ENCODE data around the gene TNRC6B.
"Not testable (repeated sequence)": the region's sequence is repeated elsewhere in the genome, so short reads cannot be mapped to it uniquely, and the experiment has no call there.

The TNRC6B gene

GRCh38 chr22:40177738-40178416, at the start of gene TNRC6B:
Gene TNRC6B (plus strand): TSS chr22:40177925. CDS start chr22:40178136, 211 bp downstream.
- in situ Hi-C loops (cut with HindIII; ENCODE audit: low sequenced_read_pairs) = no loop called here

GRCh38 chr22:40128989-40129388, 48.7 kb upstream of the TNRC6B start:
- in situ Hi-C loops (cut with HindIII; ENCODE audit: low sequenced_read_pairs) = no loop called here

- in situ Hi-C loops (cut with HindIII; ENCODE audit: low sequenced_read_pairs) = no loop called here
Observed at GRCh38 chr22:40137132-40137531, 40.6 kb upstream of the TNRC6B start.

- in situ Hi-C loops (cut with HindIII; ENCODE audit: low sequenced_read_pairs) = no loop called here
Observed at GRCh38 chr22:40138866-40139265, 38.9 kb upstream of the TNRC6B start.

- in situ Hi-C loops (cut with HindIII; ENCODE audit: low sequenced_read_pairs) = no loop called here
Observed at GRCh38 chr22:40147388-40148176, 30.1 kb upstream of the TNRC6B start.

- in situ Hi-C loops (cut with HindIII; ENCODE audit: low sequenced_read_pairs) = no loop called here
Observed at GRCh38 chr22:40153192-40153591, 24.5 kb upstream of the TNRC6B start.

- in situ Hi-C loops (cut with HindIII; ENCODE audit: low sequenced_read_pairs) = no loop called here
Observed at GRCh38 chr22:40153705-40154104, 24.0 kb upstream of the TNRC6B start.

- in situ Hi-C loops (cut with HindIII; ENCODE audit: low sequenced_read_pairs) = no loop called here
Observed at GRCh38 chr22:40156001-40156516, 21.7 kb upstream of the TNRC6B start.

- in situ Hi-C loops (cut with HindIII; ENCODE audit: low sequenced_read_pairs) = not testable (repeated sequence)
Observed at GRCh38 chr22:40156682-40157081, 21.0 kb upstream of the TNRC6B start.

- in situ Hi-C loops (cut with HindIII; ENCODE audit: low sequenced_read_pairs) = no loop called here
Observed at GRCh38 chr22:40157330-40157945, 20.3 kb upstream of the TNRC6B start.

- in situ Hi-C loops (cut with HindIII; ENCODE audit: low sequenced_read_pairs) = no loop called here
Observed at GRCh38 chr22:40161194-40161593, 16.5 kb upstream of the TNRC6B start.

- in situ Hi-C loops (cut with HindIII; ENCODE audit: low sequenced_read_pairs) = not testable (repeated sequence)
Observed at GRCh38 chr22:40165537-40165936, 12.2 kb upstream of the TNRC6B start.

GRCh38 chr22:40175611-40176244, 2.0 kb upstream of the TNRC6B start:
- in situ Hi-C loops (cut with HindIII; ENCODE audit: low sequenced_read_pairs) = no loop called here

GRCh38 chr22:40176921-40177737, 596 bp upstream of the TNRC6B start:
- in situ Hi-C loops (cut with HindIII; ENCODE audit: low sequenced_read_pairs) = no loop called here

- in situ Hi-C loops (cut with HindIII; ENCODE audit: low sequenced_read_pairs) = no loop called here
Observed at GRCh38 chr22:40178417-40179409, 988 bp downstream of the TNRC6B start.

- in situ Hi-C loops (cut with HindIII; ENCODE audit: low sequenced_read_pairs) = no loop called here
Observed at GRCh38 chr22:40179526-40179925, 1.8 kb downstream of the TNRC6B start.

- in situ Hi-C loops (cut with HindIII; ENCODE audit: low sequenced_read_pairs) = loop anchor here (10.0 kb wide), 1 partner anchor 64 kb away; no protein-coding TSS in a partner anchor
Observed at GRCh38 chr22:40180403-40180802, 2.7 kb downstream of the TNRC6B start.

GRCh38 chr22:40181323-40181722, 3.6 kb downstream of the TNRC6B start:
- in situ Hi-C loops (cut with HindIII; ENCODE audit: low sequenced_read_pairs) = loop anchor here (10.0 kb wide), 1 partner anchor 63 kb away; no protein-coding TSS in a partner anchor
